ENCODE measurements around the gene PIEZO2.

DNA sequence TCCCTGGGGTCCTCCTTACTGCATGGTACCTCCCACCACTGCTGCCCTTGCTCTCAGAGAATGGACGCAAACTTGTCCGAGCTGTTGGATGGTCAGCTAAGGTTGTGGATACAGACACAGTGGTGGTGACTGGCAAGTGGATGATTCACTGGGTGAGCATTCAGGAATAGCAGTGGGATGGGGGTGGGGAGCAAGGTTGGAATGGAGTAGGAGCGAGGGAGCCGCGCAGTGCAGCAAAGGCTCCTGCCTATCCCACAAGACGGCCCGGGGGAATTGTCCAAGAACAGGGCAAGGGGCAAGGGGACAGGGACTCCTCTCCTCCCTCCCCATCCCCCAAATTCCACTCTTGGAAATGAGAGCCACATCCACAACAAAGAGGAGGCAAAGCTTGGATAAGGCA lies 102.2 kb downstream of the PIEZO2 start:
- no peak for TF ChIP-seq EZH2 (IDR thresholded peaks at IDR 0.05; ENCODE audit: borderline replicate concordance, low read depth, low read length, poor library complexity, severe bottlenecking)
- TF ChIP-seq, protein P1, sequence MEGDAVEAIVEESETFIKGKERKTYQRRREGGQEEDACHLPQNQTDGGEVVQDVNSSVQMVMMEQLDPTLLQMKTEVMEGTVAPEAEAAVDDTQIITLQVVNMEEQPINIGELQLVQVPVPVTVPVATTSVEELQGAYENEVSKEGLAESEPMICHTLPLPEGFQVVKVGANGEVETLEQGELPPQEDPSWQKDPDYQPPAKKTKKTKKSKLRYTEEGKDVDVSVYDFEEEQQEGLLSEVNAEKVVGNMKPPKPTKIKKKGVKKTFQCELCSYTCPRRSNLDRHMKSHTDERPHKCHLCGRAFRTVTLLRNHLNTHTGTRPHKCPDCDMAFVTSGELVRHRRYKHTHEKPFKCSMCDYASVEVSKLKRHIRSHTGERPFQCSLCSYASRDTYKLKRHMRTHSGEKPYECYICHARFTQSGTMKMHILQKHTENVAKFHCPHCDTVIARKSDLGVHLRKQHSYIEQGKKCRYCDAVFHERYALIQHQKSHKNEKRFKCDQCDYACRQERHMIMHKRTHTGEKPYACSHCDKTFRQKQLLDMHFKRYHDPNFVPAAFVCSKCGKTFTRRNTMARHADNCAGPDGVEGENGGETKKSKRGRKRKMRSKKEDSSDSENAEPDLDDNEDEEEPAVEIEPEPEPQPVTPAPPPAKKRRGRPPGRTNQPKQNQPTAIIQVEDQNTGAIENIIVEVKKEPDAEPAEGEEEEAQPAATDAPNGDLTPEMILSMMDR (conservative IDR thresholded peaks at IDR 0.05; ENCODE audit: low read depth, low read length) = no peak
